Measurements from ENCODE around the gene CLRN2.
"Not testable (repeated sequence)": the region's sequence is repeated elsewhere in the genome, so short reads cannot be mapped to it uniquely, and the experiment has no call there.

CLRN2 gene

DNA sequence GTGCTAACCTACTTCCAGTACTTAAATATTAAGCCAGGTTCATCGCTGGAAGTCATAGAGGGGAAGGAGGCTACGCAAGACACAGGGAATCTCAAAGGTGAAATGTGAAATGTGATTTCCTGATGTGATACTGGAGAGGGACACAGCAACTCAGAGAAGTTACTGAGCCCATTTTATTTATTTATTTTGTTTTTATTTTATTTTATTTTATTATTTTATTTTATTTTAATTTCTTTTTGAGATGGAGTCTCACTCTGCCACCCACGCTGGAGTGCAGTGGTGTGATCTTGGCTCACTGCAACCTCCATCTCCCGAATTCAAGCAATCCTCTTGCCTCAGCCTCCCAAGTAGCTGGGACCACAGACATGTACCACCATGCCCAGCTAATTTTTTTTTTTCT is 19.7 kb downstream of the CLRN2 start:
- no peak for TF ChIP-seq CSRNP3 (CRISPR knock-in tag; IDR thresholded peaks at IDR 0.05)
- TF ChIP-seq SNAI2 (CRISPR knock-in tag; IDR thresholded peaks at IDR 0.05): no peak
- no peak for TF ChIP-seq ZNF565 (CRISPR knock-in tag; conservative IDR thresholded peaks at IDR 0.05; ENCODE audit: low read depth)
- no peak for TF ChIP-seq POU6F1 (CRISPR knock-in tag; IDR thresholded peaks at IDR 0.05; ENCODE audit: borderline replicate concordance, low read depth)
- TF ChIP-seq RARB (CRISPR knock-in tag; IDR thresholded peaks at IDR 0.05): no peak
- no peak for TF ChIP-seq TCF4 (CRISPR knock-in tag; IDR thresholded peaks at IDR 0.05; ENCODE audit: borderline replicate concordance)

GRCh38 chr4:17535242-17535641 is 20.3 kb downstream of the CLRN2 start:
- no peak for TF ChIP-seq PPARA (CRISPR knock-in tag; IDR thresholded peaks at IDR 0.05; ENCODE audit: borderline replicate concordance)
- no peak for TF ChIP-seq ISL1 (CRISPR knock-in tag; IDR thresholded peaks at IDR 0.05)
- no peak for TF ChIP-seq POU6F1 (CRISPR knock-in tag; IDR thresholded peaks at IDR 0.05; ENCODE audit: borderline replicate concordance, low read depth)
- TF ChIP-seq ZC3H10 (CRISPR knock-in tag; IDR thresholded peaks at IDR 0.05): no peak
- TF ChIP-seq RARB (CRISPR knock-in tag; IDR thresholded peaks at IDR 0.05): no peak
- no peak for TF ChIP-seq ZNF70 (CRISPR knock-in tag; IDR thresholded peaks at IDR 0.05)
- no peak for TF ChIP-seq OSR1 (CRISPR knock-in tag; IDR thresholded peaks at IDR 0.05)
- no peak for TF ChIP-seq ARNTL (CRISPR knock-in tag; IDR thresholded peaks at IDR 0.05; ENCODE audit: borderline replicate concordance, low read depth)
- TF ChIP-seq ESRRG (CRISPR knock-in tag; IDR thresholded peaks at IDR 0.05): no peak
- TF ChIP-seq TCF4 (CRISPR knock-in tag; IDR thresholded peaks at IDR 0.05; ENCODE audit: borderline replicate concordance): no peak
- TF ChIP-seq GLIS3 (CRISPR knock-in tag; IDR thresholded peaks at IDR 0.05): no peak
- TF ChIP-seq TOX (CRISPR knock-in tag; IDR thresholded peaks at IDR 0.05; ENCODE audit: borderline replicate concordance): no peak
- TF ChIP-seq, protein P1, sequence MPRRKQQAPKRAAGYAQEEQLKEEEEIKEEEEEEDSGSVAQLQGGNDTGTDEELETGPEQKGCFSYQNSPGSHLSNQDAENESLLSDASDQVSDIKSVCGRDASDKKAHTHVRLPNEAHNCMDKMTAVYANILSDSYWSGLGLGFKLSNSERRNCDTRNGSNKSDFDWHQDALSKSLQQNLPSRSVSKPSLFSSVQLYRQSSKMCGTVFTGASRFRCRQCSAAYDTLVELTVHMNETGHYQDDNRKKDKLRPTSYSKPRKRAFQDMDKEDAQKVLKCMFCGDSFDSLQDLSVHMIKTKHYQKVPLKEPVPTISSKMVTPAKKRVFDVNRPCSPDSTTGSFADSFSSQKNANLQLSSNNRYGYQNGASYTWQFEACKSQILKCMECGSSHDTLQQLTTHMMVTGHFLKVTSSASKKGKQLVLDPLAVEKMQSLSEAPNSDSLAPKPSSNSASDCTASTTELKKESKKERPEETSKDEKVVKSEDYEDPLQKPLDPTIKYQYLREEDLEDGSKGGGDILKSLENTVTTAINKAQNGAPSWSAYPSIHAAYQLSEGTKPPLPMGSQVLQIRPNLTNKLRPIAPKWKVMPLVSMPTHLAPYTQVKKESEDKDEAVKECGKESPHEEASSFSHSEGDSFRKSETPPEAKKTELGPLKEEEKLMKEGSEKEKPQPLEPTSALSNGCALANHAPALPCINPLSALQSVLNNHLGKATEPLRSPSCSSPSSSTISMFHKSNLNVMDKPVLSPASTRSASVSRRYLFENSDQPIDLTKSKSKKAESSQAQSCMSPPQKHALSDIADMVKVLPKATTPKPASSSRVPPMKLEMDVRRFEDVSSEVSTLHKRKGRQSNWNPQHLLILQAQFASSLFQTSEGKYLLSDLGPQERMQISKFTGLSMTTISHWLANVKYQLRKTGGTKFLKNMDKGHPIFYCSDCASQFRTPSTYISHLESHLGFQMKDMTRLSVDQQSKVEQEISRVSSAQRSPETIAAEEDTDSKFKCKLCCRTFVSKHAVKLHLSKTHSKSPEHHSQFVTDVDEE (CRISPR knock-in tag; IDR thresholded peaks at IDR 0.05): no peak
- no peak for TF ChIP-seq CSDC2 (CRISPR knock-in tag; IDR thresholded peaks at IDR 0.05)
- no peak for TF ChIP-seq ZFP3 (CRISPR knock-in tag; IDR thresholded peaks at IDR 0.05)
- ATAC-seq: no peak

More for the DNA sequence above, 19.7 kb downstream of the CLRN2 start:
- no peak for ATAC-seq

DNA sequence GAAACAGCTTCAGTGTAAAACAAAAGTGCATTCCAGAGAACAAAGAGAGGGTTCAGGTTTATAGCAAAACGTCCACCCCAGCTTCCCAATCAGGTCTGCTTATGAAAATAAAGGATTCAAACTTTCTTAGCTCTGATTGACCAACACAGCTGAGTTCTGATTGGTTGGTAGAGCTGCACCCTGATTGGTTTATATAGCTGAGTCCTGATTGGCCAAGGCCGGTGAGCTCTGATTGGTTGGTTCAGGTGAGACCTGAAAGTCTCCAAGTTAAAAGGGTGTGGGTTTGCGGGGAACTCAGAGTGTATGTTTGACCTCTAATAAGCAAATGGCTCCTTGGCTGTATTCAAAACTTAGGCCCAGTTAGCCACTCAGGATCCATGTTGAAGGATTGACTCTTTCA is 20.9 kb downstream of the CLRN2 start:
- no peak for TF ChIP-seq CREB5 (CRISPR knock-in tag; IDR thresholded peaks at IDR 0.05; ENCODE audit: low read depth)
- no peak for TF ChIP-seq TOX (CRISPR knock-in tag; IDR thresholded peaks at IDR 0.05; ENCODE audit: borderline replicate concordance)
- no peak for TF ChIP-seq ZFP30 (CRISPR knock-in tag; IDR thresholded peaks at IDR 0.05)
- TF ChIP-seq PATZ1 (CRISPR knock-in tag; IDR thresholded peaks at IDR 0.05; ENCODE audit: borderline replicate concordance): no peak
- TF ChIP-seq ZFP3 (CRISPR knock-in tag; IDR thresholded peaks at IDR 0.05): no peak
- TF ChIP-seq SNAI2 (CRISPR knock-in tag; IDR thresholded peaks at IDR 0.05): no peak
- no peak for TF ChIP-seq BACH2 (CRISPR knock-in tag; IDR thresholded peaks at IDR 0.05; ENCODE audit: borderline replicate concordance)
- TF ChIP-seq ARNTL (CRISPR knock-in tag; IDR thresholded peaks at IDR 0.05; ENCODE audit: borderline replicate concordance, low read depth): no peak
- TF ChIP-seq ESRRG (CRISPR knock-in tag; IDR thresholded peaks at IDR 0.05): no peak
- no peak for TF ChIP-seq ZNF70 (CRISPR knock-in tag; IDR thresholded peaks at IDR 0.05)
- no peak for TF ChIP-seq TCF4 (CRISPR knock-in tag; IDR thresholded peaks at IDR 0.05; ENCODE audit: borderline replicate concordance)
- ATAC-seq: no peak

DNA sequence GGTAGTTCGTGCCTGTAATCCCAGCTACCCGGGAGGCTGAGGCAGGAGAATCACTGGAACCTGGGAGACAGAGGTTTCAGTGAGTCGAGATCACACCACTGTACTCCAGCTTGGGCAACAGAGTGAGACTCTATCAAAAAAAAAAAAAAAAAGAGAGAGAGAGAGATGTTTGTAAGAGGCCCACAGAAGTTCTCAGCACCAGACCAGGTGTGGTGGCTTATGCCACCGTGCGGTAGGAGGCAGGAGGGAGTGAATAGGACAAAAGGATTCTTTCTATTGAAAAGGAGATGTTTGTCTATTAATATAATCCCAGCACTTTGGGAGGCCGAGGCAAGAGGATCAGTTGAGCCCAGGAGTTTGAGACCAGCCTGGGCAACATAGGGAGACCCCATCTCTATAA is 22.1 kb downstream of the CLRN2 start:
- not testable (repeated sequence) for ATAC-seq
